ENCODE data around the gene TBC1D22A. TPM values are rescaled to one million over a fixed set of nuclear protein-coding genes. Genes with fewer than 3 reads are reported as not detected.

Gene TBC1D22A
- total and polyA plus RNA-seq, 2 donors from 2014 or later = 24.6 to 39.4 TPM

- FAIRE-seq (no peak), DNase-seq (peak in 2 of 5 donors; percentile 24 to 48)
- Histone ChIP-seq H3K27ac (ENCODE audit: low read depth in 2 of 2, low read length in 2 of 2) (no peak overlapping the region), H3K36me3 (ENCODE audit: control insufficient read depth in 2 of 3, insufficient read depth in 3 of 3, low read length in 3 of 3) (no peaks in the 10 kb centered on the region), H3K4me1 (ENCODE audit: control insufficient read depth in 2 of 3, insufficient read depth in 2 of 3, low read depth in 1 of 3, low read length in 3 of 3) (no peaks in the 10 kb centered on the region), H3K9me3 (ENCODE audit: control insufficient read depth in 2 of 3, insufficient read depth in 1 of 3, low read length in 3 of 3) (no peaks in the 10 kb centered on the region), H3K9ac (ENCODE audit: low read length in 3 of 3) (no peak overlapping the region), H3K27me3 (ENCODE audit: control insufficient read depth, insufficient read depth, low read length) (no peaks in the 10 kb centered on the region), H3K4me3 (ENCODE audit: low read length in 3 of 3) (no peak overlapping the region)
- TF ChIP-seq, protein P1, sequence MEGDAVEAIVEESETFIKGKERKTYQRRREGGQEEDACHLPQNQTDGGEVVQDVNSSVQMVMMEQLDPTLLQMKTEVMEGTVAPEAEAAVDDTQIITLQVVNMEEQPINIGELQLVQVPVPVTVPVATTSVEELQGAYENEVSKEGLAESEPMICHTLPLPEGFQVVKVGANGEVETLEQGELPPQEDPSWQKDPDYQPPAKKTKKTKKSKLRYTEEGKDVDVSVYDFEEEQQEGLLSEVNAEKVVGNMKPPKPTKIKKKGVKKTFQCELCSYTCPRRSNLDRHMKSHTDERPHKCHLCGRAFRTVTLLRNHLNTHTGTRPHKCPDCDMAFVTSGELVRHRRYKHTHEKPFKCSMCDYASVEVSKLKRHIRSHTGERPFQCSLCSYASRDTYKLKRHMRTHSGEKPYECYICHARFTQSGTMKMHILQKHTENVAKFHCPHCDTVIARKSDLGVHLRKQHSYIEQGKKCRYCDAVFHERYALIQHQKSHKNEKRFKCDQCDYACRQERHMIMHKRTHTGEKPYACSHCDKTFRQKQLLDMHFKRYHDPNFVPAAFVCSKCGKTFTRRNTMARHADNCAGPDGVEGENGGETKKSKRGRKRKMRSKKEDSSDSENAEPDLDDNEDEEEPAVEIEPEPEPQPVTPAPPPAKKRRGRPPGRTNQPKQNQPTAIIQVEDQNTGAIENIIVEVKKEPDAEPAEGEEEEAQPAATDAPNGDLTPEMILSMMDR (IDR thresholded peaks at IDR 0.05; ENCODE audit: borderline replicate concordance, extremely low read depth, insufficient read depth) = no peak
- intact Hi-C loops (cut with DNase I) = no loop called here
Measured at GRCh38 chr22:47111626-47112581, 349.5 kb downstream of the TBC1D22A start.

- Histone ChIP-seq H3K9ac (ENCODE audit: low read length in 3 of 3) (no peak overlapping the region), H3K27me3 (ENCODE audit: control insufficient read depth, insufficient read depth, low read length) (no peaks in the 10 kb centered on the region), H3K36me3 (ENCODE audit: control insufficient read depth in 2 of 3, insufficient read depth in 3 of 3, low read length in 3 of 3) (no peaks in the 10 kb centered on the region), H3K4me1 (ENCODE audit: control insufficient read depth in 2 of 3, insufficient read depth in 2 of 3, low read depth in 1 of 3, low read length in 3 of 3) (no peaks in the 10 kb centered on the region), H3K4me3 (ENCODE audit: low read length in 3 of 3) (no peak overlapping the region), H3K9me3 (ENCODE audit: control insufficient read depth in 2 of 3, insufficient read depth in 1 of 3, low read length in 3 of 3) (no peaks in the 10 kb centered on the region), H3K27ac (ENCODE audit: low read depth in 2 of 2, low read length in 2 of 2) (no peak overlapping the region)
- TF ChIP-seq, protein P1 (IDR thresholded peaks at IDR 0.05; ENCODE audit: borderline replicate concordance, extremely low read depth, insufficient read depth) = no peak
- DNase-seq (no peak), FAIRE-seq (no peak)
- intact Hi-C loops (cut with DNase I) = no loop called here
Measured at GRCh38 chr22:47112582-47112965, 350.1 kb downstream of the TBC1D22A start.

- intact Hi-C loops (cut with DNase I) = no loop called here
- FAIRE-seq = no peak
- DNase-seq = peak in 1 of 5 donors; percentile 30
- H3K27me3 ChIP-seq (ENCODE audit: control insufficient read depth, insufficient read depth, low read length) = no peaks in the 10 kb centered on the region
- no peaks in the 10 kb centered on the region for H3K9me3 ChIP-seq (ENCODE audit: control insufficient read depth in 2 of 3, insufficient read depth in 1 of 3, low read length in 3 of 3)
- no peak overlapping the region for H3K27ac ChIP-seq (ENCODE audit: low read depth in 2 of 2, low read length in 2 of 2)
- TF ChIP-seq, protein P1 (IDR thresholded peaks at IDR 0.05; ENCODE audit: borderline replicate concordance, extremely low read depth, insufficient read depth) = no peak
- H3K4me3 ChIP-seq (ENCODE audit: low read length in 3 of 3) = no peak overlapping the region
- no peaks in the 10 kb centered on the region for H3K36me3 ChIP-seq (ENCODE audit: control insufficient read depth in 2 of 3, insufficient read depth in 3 of 3, low read length in 3 of 3)
- H3K9ac ChIP-seq (ENCODE audit: low read length in 3 of 3) = no peak overlapping the region
- no peaks in the 10 kb centered on the region for H3K4me1 ChIP-seq (ENCODE audit: control insufficient read depth in 2 of 3, insufficient read depth in 2 of 3, low read depth in 1 of 3, low read length in 3 of 3)
Measured at GRCh38 chr22:47112994-47113852, 350.8 kb downstream of the TBC1D22A start.
